SK-N-SH treated with all-trans-retinoic acid at 6 μM for 48 hours (cell line): ENCODE measurements around the gene ARF1.

Source experiments
- ARNTL ChIP-seq: fragments of 450-650 bp; formaldehyde crosslinking; IDR thresholded peaks from 2 replicates; pipeline ENCODE4 v1.5.0; 2020; ENCODE audit warnings: low read depth, mild to moderate bottlenecking, moderate library complexity, borderline replicate concordance
- ISL1 ChIP-seq: fragments of 250-450 bp; sonication (Bioruptor Pico); IDR thresholded peaks from 2 replicates; pipeline ENCODE4 v2.1.2; 2022; ENCODE audit warnings: mild to moderate bottlenecking, moderate library complexity
- OSR1 ChIP-seq: fragments of 250-450 bp; sonication (Bioruptor Pico); IDR thresholded peaks from 2 replicates; pipeline ENCODE4 v1.8.0; 2022; ENCODE audit warnings: moderate library complexity, mild to moderate bottlenecking, inconsistent platforms
- RARB ChIP-seq: fragments of 250-450 bp; sonication (Bioruptor Pico); IDR thresholded peaks from 2 replicates; pipeline ENCODE4 v1.8.0; 2021; ENCODE audit warnings: mild to moderate bottlenecking, moderate library complexity
- SNAI2 ChIP-seq: fragments of 250-450 bp; sonication (Bioruptor Pico); IDR thresholded peaks from 2 replicates; pipeline ENCODE4 v1.5.0; 2020; ENCODE audit warnings: mild to moderate bottlenecking, moderate library complexity
- TOX ChIP-seq: fragments of 250-450 bp; sonication (Bioruptor Pico); IDR thresholded peaks from 2 replicates; pipeline ENCODE4 v1.8.0; 2021; ENCODE audit warnings: mild to moderate bottlenecking, moderate library complexity, borderline replicate concordance
- TSHZ2 ChIP-seq: fragments of 250-450 bp; sonication (Bioruptor Pico); IDR thresholded peaks from 2 replicates; pipeline ENCODE4 v1.5.0; 2020; ENCODE audit warnings: mild to moderate bottlenecking, moderate library complexity
- ZFP3 ChIP-seq: fragments of 250-450 bp; sonication (Bioruptor Pico); IDR thresholded peaks from 2 replicates; pipeline ENCODE4 v1.5.0; 2020; ENCODE audit warnings: mild to moderate bottlenecking, moderate library complexity
- ZNF565 ChIP-seq: fragments of 450-650 bp; formaldehyde crosslinking; conservative IDR thresholded peaks from 2 replicates; pipeline ENCODE4 v1.5.0; 2020; ENCODE audit warnings: low read depth, mild to moderate bottlenecking, moderate library complexity
- ZNF8 ChIP-seq: fragments of 450-650 bp; formaldehyde crosslinking; IDR thresholded peaks from 2 replicates; pipeline ENCODE4 v1.5.0; 2020; ENCODE audit warnings: mild to moderate bottlenecking, moderate library complexity
- TF ChIP-seq, protein P1 (sequence below): fragments of 250-450 bp; sonication (Bioruptor Pico); IDR thresholded peaks from 2 replicates; pipeline ENCODE4 v1.8.0; 2020; ENCODE audit warnings: mild to moderate bottlenecking, moderate library complexity, borderline replicate concordance
- TF ChIP-seq, protein P2 (sequence below): fragments of 250-450 bp; sonication (Bioruptor Pico); IDR thresholded peaks from 2 replicates; pipeline ENCODE4 v1.5.1; 2020; ENCODE audit warnings: low read depth, mild to moderate bottlenecking, moderate library complexity
- TF ChIP-seq, protein P3 (sequence below): fragments of 250-450 bp; sonication (Bioruptor Pico); IDR thresholded peaks from 2 replicates; pipeline ENCODE4 v1.5.1; 2021; ENCODE audit warnings: mild to moderate bottlenecking, moderate library complexity
- TF ChIP-seq, protein P4 (sequence below): fragments of 250-450 bp; sonication (Bioruptor Pico); IDR thresholded peaks from 2 replicates; pipeline ENCODE4 v1.8.0; 2021; ENCODE audit warnings: low read depth, mild to moderate bottlenecking, moderate library complexity, borderline replicate concordance

GRCh38 chr1:228058949-228059633 lies 23.4 kb upstream of the ARF1 start:
- TF ChIP-seq, protein P1, sequence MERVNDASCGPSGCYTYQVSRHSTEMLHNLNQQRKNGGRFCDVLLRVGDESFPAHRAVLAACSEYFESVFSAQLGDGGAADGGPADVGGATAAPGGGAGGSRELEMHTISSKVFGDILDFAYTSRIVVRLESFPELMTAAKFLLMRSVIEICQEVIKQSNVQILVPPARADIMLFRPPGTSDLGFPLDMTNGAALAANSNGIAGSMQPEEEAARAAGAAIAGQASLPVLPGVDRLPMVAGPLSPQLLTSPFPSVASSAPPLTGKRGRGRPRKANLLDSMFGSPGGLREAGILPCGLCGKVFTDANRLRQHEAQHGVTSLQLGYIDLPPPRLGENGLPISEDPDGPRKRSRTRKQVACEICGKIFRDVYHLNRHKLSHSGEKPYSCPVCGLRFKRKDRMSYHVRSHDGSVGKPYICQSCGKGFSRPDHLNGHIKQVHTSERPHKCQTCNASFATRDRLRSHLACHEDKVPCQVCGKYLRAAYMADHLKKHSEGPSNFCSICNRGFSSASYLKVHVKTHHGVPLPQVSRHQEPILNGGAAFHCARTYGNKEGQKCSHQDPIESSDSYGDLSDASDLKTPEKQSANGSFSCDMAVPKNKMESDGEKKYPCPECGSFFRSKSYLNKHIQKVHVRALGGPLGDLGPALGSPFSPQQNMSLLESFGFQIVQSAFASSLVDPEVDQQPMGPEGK (CRISPR knock-in tag), result no peak
- TF ChIP-seq RARB (CRISPR knock-in tag) (no peak), ARNTL (CRISPR knock-in tag) (no peak), ZFP3 (CRISPR knock-in tag) (no peak), TSHZ2 (CRISPR knock-in tag) (no peak), ZNF8 (CRISPR knock-in tag) (no peak), ZNF565 (CRISPR knock-in tag) (no peak), ISL1 (CRISPR knock-in tag) (no peak), TOX (CRISPR knock-in tag) (no peak), SNAI2 (CRISPR knock-in tag) (no peak), OSR1 (CRISPR knock-in tag) (no peak)
- TF ChIP-seq, protein P2, sequence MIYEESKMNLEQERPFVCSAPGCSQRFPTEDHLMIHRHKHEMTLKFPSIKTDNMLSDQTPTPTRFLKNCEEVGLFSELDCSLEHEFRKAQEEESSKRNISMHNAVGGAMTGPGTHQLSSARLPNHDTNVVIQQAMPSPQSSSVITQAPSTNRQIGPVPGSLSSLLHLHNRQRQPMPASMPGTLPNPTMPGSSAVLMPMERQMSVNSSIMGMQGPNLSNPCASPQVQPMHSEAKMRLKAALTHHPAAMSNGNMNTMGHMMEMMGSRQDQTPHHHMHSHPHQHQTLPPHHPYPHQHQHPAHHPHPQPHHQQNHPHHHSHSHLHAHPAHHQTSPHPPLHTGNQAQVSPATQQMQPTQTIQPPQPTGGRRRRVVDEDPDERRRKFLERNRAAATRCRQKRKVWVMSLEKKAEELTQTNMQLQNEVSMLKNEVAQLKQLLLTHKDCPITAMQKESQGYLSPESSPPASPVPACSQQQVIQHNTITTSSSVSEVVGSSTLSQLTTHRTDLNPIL (CRISPR knock-in tag), result no peak
- TF ChIP-seq, protein P3, sequence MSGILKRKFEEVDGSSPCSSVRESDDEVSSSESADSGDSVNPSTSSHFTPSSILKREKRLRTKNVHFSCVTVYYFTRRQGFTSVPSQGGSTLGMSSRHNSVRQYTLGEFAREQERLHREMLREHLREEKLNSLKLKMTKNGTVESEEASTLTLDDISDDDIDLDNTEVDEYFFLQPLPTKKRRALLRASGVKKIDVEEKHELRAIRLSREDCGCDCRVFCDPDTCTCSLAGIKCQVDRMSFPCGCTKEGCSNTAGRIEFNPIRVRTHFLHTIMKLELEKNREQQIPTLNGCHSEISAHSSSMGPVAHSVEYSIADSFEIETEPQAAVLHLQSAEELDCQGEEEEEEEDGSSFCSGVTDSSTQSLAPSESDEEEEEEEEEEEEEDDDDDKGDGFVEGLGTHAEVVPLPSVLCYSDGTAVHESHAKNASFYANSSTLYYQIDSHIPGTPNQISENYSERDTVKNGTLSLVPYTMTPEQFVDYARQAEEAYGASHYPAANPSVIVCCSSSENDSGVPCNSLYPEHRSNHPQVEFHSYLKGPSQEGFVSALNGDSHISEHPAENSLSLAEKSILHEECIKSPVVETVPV (CRISPR knock-in tag), result no peak
- TF ChIP-seq, protein P4, sequence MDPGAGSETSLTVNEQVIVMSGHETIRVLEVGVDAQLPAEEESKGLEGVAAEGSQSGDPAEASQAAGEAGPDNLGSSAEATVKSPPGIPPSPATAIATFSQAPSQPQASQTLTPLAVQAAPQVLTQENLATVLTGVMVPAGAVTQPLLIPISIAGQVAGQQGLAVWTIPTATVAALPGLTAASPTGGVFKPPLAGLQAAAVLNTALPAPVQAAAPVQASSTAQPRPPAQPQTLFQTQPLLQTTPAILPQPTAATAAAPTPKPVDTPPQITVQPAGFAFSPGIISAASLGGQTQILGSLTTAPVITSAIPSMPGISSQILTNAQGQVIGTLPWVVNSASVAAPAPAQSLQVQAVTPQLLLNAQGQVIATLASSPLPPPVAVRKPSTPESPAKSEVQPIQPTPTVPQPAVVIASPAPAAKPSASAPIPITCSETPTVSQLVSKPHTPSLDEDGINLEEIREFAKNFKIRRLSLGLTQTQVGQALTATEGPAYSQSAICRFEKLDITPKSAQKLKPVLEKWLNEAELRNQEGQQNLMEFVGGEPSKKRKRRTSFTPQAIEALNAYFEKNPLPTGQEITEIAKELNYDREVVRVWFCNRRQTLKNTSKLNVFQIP (CRISPR knock-in tag), result no peak
